Hematopoietic multipotent progenitor cell treated with erythropoietin and hydrocortisone succinate and interleukin-3 and kit ligand, for 8 days (in vitro differentiated cells): ENCODE measurements around the gene MIS18BP1.
"Not testable (repeated sequence)": the region's sequence is repeated elsewhere in the genome, so short reads cannot be mapped to it uniquely, and the experiment has no call there.

Experiments
- DNase-seq: peaks from one replicate; pipeline ENCODE4 v3.0.0-alpha.2; 2015

The MIS18BP1 gene

DNA sequence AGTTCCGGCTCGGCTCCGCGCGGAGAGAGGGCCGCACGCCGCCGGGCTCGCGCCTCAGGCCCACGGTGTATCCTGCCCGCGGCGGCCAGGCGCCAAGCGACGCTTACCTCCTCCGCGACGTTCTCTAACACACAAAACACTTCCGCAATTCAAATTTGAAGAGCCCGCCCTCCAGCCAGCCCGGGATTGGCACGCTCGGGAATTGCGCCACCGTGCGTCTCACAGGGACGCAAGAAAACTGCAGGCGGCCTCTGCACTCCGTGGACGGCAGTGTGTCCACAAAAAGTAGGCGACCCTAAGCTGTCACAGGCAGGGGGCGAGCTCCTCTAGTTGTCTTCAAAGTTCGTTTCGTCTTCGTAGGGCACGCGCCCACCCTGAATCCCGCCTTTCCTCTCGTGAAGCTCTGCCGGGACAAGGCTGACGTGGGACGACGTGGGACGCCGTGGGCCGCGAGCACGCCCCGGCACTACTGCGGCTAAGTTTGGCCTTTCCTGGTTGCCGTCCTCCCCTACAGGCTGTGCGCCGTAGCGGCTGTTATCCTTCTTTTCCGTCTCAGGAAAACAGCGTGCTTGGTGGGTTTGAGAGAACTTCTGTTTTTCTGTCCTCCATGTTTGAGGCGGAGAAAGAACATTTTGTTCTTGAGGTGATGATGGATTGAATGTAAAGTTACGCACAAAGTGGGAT, at the start of gene MIS18BP1:
MIS18BP1 (minus strand) TSS at position 133 of the 684 bp plus-strand sequence. CDS start 5,916 bp downstream, outside the sequence.
- DNase-seq, result peak; percentile 97

DNA sequence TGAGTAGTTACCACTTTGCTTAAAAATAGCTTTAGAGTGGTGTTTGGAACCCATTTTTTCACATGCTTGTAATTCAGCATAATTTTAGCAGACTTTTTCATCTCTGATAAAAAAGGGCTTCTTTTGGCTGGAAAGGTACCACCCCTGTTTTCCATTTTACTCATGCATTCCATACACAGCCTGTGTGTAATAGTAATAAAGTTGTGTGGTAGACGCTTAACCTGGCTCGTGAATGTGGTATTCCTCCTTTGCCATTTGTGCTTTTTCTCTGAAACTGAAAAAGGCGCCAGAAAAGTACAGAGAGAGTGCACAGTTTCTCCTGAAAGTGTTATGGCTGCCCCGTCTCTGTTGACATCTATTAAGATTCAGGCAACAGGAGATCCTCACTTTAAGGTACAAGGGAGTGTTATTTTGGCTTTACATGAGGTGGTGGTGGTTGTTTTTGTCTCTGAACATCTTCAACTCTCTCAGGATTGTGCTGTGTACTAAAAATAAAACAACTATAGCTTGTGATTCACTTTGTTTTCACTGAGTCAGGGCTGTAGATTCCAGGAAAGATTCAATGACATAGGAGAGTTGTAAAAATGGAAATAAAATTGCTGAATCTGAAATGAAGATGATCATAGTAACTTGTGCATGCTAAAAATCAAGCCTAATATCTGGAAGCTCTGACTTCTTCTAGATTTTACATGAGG, 45.6 kb upstream of the MIS18BP1 start:
- DNase-seq, result no peak

GRCh38 chr14:45294796-45295195, 41.8 kb upstream of the MIS18BP1 start:
- DNase-seq, result not testable (repeated sequence)

GRCh38 chr14:45290547-45290946, 37.5 kb upstream of the MIS18BP1 start:
- no peak for DNase-seq

DNA sequence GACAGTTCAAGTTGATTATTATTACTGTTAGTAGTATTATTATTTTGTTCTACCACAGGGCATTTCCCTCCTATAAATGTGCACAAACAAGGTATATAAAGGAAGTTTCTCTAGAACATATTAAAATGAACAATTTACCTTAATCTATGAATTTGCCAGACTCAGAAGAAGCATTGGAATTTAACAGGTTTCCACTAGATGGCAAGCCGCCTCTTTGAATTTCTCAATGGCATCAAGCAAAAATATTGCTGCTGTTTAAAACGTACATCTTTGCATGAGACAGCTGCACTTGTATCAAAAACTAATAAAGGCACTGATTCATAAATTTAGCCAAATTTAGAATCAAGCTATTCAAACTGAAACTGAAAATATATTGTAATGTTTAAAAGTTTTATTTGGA, 34.6 kb upstream of the MIS18BP1 start:
- DNase-seq, result no peak

DNA sequence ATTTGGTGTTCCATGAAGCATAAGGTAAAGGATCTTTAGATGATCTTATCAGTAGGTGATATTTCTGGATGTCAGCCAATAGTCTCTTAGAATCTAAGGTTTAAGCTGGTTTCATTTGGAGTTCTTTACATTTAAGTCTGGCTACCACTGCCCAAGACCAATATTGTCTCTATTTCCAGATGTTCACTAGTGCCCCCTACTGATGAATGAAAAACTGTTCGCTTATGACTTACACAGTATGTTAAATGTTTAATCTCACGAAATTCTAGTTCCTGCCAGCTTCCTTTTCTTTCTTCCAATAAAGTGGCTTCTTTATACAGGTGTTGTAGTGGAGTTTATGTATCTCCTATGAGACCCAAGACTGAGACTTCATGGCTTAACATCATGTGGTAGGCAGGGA, 31.8 kb upstream of the MIS18BP1 start:
- DNase-seq, result peak; percentile 26

DNA sequence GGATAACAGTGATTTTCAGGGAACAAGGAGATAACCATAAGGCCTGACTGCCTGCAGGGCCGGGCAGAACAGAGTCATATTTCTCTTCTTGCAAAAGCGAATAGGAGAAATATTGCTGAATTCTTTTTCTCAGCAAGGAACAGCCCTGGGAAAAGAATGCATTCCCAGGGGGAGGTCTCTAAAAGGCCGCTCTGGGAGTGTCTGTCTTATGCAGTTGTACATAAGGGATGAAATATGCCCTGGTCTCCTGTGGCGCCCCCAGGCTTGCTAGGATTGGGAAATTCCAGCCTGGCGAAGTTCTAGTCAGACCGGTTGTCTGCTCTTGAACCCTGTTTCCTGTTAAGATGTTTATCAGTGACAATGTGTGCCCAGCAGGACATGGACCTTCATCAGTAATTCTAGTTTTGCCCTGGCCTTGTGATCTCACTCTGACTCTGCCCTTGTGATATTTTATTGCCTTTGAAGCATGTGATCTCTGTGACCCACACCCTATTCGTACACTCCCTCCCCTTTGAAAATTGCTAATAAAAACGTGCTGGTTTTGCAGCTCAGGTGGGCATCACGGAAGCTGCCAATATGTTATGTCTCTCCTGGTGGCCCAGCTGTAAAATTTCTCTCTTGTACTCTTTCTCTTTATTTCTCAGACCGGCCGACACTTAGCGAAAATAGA, 28.9 kb upstream of the MIS18BP1 start:
- not testable (repeated sequence) for DNase-seq

DNA sequence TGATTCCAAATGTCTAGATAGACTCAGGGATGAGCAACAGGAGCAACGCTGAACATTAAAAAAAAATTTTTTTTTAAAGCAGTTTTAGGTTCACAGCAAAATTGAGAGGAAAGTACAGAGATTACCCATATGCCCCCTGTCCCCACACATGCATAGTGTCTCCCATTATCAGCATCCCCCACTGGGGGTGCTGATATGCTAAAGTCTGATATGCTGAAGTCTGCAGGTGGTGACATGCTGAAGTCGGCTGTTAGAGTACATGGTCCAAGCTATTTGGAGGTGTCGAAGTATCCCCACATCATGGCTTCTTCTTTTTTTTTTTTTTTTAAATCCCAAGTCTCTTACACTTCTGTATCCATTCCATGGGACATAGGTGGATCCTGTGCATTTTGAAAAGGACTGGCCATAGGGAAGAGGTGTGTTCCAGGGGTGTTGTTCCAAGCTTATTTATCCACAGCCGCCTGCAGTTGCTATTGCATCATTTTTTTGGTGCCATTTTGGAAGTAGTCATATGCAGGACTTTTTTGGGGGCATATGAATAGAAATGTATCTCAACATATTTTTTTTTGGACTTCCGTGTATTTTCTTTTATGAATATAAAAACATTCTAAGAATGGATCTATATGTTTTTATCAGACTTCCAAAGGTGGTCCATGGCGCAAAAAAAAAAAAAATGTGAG, 19.0 kb upstream of the MIS18BP1 start:
- DNase-seq, result no peak

- no peak for DNase-seq
Measured at GRCh38 chr14:45270031-45270430, 17.0 kb upstream of the MIS18BP1 start.

DNA sequence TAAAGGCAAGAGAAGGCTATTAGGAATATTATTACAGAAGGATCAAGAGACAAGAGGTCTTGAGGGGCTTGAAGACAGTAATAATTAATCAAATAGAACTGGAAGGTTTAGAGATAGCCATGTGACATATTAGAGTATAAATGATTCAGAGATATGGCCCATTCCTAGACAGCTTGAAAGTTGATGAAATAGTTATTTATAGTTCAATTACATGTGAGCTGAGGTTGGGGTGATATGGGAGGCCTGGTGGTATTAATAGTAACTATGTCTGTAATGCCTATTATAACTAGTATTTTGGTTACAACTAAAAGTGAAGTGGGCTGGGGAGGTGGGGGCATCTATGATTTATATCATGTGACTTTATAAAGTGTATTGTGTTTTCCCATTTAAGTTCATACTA, 14.1 kb upstream of the MIS18BP1 start:
- no peak for DNase-seq

DNA sequence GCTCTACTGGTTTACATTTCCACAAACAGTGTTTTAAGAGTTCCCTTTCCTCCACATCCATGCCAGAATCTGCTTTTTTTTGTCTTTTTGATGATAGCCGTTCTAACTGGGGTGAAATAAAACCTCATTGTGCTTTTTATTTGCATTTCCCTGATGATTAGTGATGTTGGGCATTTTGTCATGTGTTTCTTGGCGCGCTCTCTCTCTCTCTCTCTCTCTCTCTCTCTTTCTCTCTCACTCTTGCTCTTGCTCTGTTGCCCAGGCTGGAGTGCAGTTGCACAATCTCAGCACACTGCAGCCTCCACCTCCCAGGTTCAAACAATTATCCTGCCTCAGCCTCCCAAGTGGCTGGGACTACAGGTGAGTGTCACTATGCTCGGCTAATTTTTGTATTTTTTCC, 9.6 kb upstream of the MIS18BP1 start:
- DNase-seq, result no peak

GRCh38 chr14:45261209-45261608, 8.2 kb upstream of the MIS18BP1 start:
- DNase-seq, result no peak

DNA sequence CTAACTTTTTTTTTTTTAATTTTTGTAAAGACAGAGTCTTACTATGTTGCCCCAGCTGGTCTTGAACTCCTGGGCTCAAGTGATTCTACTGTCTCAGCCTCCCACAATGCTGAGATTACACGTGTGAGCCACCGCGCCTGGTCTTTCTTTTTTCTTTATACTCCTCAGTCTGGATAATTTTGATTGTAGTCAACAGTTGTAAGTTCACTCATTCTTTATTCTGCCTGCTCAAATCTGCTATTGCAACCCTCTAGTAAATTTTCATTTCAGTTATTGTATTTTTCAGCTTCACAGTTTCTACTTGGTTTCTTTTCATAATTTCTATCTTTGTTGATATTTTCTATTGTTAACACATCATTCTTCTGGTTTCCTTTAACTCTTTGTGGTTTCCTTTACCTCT, 5.8 kb upstream of the MIS18BP1 start:
- DNase-seq, result no peak

- DNase-seq, result no peak
Measured at GRCh38 chr14:45258073-45258472, 5.1 kb upstream of the MIS18BP1 start.

- DNase-seq, result no peak
Measured at GRCh38 chr14:45254771-45255170, 1.8 kb upstream of the MIS18BP1 start.

GRCh38 chr14:45253754-45254310, 830 bp upstream of the MIS18BP1 start:
- peak; percentile 17 for DNase-seq

DNA sequence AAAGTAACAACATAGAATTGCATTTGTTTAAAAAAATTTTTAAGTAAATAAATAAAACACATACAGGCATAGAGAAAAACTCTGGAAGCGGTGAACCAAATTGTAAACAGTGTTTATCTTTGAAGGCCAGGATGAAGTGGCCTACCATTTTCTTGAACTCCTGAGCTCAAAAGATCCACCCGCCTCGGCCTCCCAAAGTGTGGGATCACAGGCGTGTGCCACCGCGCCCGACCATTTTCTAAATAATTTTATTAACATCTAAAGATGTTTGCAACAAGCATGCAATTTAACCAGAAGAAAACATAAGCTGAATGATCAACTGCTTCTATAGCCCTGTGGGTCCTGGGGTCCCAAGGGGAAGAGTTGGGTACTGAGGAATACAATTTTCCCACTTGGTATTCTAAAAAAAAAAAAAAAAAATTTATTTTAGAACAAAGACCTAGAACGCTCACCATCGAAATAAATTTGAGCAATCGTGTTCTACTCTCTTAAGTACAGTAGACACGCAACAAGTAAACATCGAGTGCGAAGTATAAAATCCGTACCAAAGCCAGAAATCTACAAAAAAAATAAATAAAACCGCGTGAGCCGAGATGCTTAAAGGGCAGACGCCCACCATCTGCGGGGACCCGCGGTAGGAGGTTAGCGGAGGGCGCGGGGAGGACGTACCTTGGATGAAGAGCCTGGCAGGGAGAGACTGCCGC, 484 bp downstream of the MIS18BP1 start:
- peak; percentile 69 for DNase-seq

GRCh38 chr14:45251912-45252311, 1.1 kb downstream of the MIS18BP1 start:
- DNase-seq, result peak; percentile 64

DNA sequence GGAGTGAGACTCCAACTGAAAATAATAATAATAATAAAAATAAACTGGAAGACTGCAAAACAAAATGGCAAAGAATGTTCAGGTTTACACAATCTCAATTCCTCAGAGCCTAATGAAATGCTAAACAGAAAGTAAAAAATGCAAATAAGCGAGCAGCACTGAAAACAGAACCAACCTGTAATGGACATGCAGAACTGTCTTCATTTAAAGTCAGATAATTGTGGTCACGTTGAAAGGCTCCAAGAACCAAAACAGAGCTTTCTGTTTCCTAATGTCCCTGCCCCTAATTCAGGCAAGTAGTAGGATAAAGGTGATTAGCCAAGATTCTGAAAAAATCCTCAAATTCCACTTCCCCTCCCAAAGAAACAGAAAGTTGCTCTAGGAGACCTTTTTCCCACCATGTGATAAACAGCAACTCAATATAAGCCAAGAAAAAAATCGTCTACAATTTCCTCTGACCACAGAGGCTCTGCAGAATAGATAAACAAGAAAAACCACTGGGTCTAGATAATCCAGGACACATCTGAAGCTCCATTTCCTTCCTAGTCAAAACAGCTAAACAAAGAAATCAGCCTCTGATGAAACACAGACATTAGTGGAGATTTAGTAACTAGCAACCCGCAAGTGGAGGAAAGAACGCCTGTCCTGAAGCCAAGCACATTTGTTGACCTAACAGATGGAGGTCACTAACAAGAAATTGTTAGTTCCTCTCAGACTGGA, 3.0 kb downstream of the MIS18BP1 start:
- peak; percentile 85 for DNase-seq

GRCh38 chr14:45247427-45247826, 5.6 kb downstream of the MIS18BP1 start:
- no peak for DNase-seq

DNA sequence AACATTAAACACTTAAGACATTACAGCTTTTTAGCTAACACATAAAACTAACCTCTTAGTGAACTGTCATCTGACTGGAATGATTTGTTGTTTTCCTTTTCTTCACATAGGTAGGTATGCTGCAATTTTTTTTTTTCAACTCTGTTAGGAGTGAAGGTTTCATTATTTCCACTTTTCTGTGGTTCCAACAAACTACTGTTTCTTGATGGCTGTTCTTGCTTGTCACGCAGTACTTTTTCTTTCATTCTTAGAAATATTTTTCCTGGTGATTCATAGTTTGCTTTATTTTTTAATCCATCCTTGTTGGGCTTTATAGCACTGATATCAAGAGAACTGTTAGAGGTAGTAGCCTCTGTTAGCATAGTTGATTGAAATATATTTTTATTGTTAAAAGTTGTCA, 6.3 kb downstream of the MIS18BP1 start:
- DNase-seq, result no peak

DNA sequence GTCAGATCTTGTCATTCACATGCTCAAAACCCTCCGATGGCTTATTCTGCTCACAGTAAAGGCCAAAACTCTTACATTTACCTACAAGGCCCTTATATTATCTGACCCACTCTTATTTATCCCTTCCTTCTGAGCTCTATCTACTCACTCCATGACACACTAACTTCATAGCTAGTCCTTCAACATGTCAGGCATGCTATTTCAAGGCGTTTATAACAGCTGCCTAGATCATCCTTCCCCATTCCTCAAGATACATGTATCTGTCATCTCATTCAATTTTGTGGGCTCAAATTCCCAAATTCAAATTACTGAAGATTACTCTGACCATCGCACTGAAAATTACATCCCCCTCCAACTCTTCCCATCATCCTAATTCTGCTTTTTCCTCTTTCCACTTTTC, 6.9 kb downstream of the MIS18BP1 start:
- DNase-seq, result no peak
